SKM-1 treated with dmso at 0.1 percent for 144 hours (cell line): ENCODE measurements around the gene UTF1.
"Not testable (repeated sequence)": the region's sequence is repeated elsewhere in the genome, so short reads cannot be mapped to it uniquely, and the experiment has no call there.

Source experiments
- DNase-seq: peaks from one replicate; lab custom pipeline; 2025; ENCODE audit not compliant: unreplicated experiment; lab: John Stamatoyannopoulos, UW

UTF1 gene

GRCh38 chr10:133208466-133208865, 21.6 kb upstream of the UTF1 start:
- no peak for DNase-seq

- no peak for DNase-seq
These were observed 20.9 kb upstream of the UTF1 start for GRCh38 chr10:133209117-133209516.

GRCh38 chr10:133209641-133210040, 20.4 kb upstream of the UTF1 start:
- DNase-seq: no peak

- DNase-seq: no peak
These were observed 19.4 kb upstream of the UTF1 start for GRCh38 chr10:133210398-133211140.

GRCh38 chr10:133211141-133211830, 18.7 kb upstream of the UTF1 start:
- no peak for DNase-seq

- no peak for DNase-seq
These were observed 17.8 kb upstream of the UTF1 start for GRCh38 chr10:133211959-133212852.

- no peak for DNase-seq
These were observed 17.0 kb upstream of the UTF1 start for GRCh38 chr10:133212853-133213494.

GRCh38 chr10:133213641-133214467, 16.2 kb upstream of the UTF1 start:
- no peak for DNase-seq

GRCh38 chr10:133214468-133215410, 15.3 kb upstream of the UTF1 start:
- no peak for DNase-seq

GRCh38 chr10:133215586-133215985, 14.4 kb upstream of the UTF1 start:
- no peak for DNase-seq

GRCh38 chr10:133216776-133217175, 13.2 kb upstream of the UTF1 start:
- no peak for DNase-seq

- DNase-seq: no peak
These were observed 12.0 kb upstream of the UTF1 start for GRCh38 chr10:133217800-133218589.

- no peak for DNase-seq
These were observed 11.1 kb upstream of the UTF1 start for GRCh38 chr10:133218891-133219290.

GRCh38 chr10:133219782-133220181, 10.2 kb upstream of the UTF1 start:
- DNase-seq: no peak

- DNase-seq: no peak
These were observed 8.7 kb upstream of the UTF1 start for GRCh38 chr10:133221331-133221730.

- DNase-seq: not testable (repeated sequence)
These were observed 8.3 kb upstream of the UTF1 start for GRCh38 chr10:133221756-133222155.

GRCh38 chr10:133224076-133224475, 5.9 kb upstream of the UTF1 start:
- DNase-seq: no peak

GRCh38 chr10:133224756-133225372, 5.2 kb upstream of the UTF1 start:
- no peak for DNase-seq
